Nephron progenitor cell (in vitro differentiated cells): ENCODE data around the gene DEDD.

Source experiments
- DNase-seq: peaks from one replicate; pipeline ENCODE4 v3.0.0; 2021
- H3K27ac Mint-ChIP-seq: 2 replicates; pipeline ENCODE4 v1.8.0; 2021; ENCODE audit warnings: mild to moderate bottlenecking, moderate library complexity, mixed read lengths
- H3K27me3 Mint-ChIP-seq: 2 replicates; pipeline ENCODE4 v1.8.0; 2021; ENCODE audit warnings: mild to moderate bottlenecking, low read depth, mixed read lengths; ENCODE audit not compliant: poor library complexity
- H3K36me3 Mint-ChIP-seq: 2 replicates; pipeline ENCODE4 v1.8.0; 2021; ENCODE audit warnings: low read depth, mixed read lengths
- H3K4me1 Mint-ChIP-seq: 2 replicates; pipeline ENCODE4 v1.8.0; 2021; ENCODE audit warnings: mixed read lengths
- H3K4me3 Mint-ChIP-seq: 2 replicates; pipeline ENCODE4 v1.8.0; 2021; ENCODE audit warnings: mild to moderate bottlenecking, moderate library complexity, mixed read lengths
- H3K9me3 Mint-ChIP-seq: 2 replicates; pipeline ENCODE4 v1.8.0; 2021; ENCODE audit warnings: mild to moderate bottlenecking, moderate library complexity, mixed read lengths
- TF ChIP-seq, protein P1 (sequence below): fragments of 200-600 bp; sonication (generic); IDR thresholded peaks from 2 replicates; pipeline ENCODE4 v1.5.0; 2021; ENCODE audit warnings: antibody characterized with exemption

The DEDD gene

DNA sequence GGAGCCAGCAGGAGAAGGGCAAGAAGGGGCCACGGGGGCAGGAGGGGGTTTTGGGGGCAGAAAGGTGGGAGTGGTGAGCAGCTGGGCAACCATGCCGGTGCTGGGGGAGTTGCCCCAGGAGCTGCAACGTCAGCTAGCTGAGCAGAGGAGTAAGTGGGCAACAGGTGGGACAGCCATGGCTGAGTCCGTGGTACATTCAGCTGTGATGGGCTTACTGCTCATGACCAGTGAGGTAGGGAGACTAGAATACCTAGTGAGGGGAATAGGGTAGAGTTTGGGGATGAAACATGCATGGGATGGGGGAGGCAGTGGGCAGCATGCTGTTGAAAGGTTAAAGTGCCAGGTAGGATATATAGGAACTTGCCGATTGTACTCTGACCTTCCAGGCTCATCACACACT lies 29.2 kb upstream of the DEDD start:
- H3K4me1 Mint-ChIP-seq, result peaks cover 72% of the 10 kb centered on the region
- no peaks in the 10 kb centered on the region for H3K9me3 Mint-ChIP-seq
- H3K27ac Mint-ChIP-seq, result no peak overlapping the region
- peaks cover 53% of the 10 kb centered on the region for H3K36me3 Mint-ChIP-seq
- H3K27me3 Mint-ChIP-seq, result peaks cover 2% of the 10 kb centered on the region
- TF ChIP-seq, protein P1, sequence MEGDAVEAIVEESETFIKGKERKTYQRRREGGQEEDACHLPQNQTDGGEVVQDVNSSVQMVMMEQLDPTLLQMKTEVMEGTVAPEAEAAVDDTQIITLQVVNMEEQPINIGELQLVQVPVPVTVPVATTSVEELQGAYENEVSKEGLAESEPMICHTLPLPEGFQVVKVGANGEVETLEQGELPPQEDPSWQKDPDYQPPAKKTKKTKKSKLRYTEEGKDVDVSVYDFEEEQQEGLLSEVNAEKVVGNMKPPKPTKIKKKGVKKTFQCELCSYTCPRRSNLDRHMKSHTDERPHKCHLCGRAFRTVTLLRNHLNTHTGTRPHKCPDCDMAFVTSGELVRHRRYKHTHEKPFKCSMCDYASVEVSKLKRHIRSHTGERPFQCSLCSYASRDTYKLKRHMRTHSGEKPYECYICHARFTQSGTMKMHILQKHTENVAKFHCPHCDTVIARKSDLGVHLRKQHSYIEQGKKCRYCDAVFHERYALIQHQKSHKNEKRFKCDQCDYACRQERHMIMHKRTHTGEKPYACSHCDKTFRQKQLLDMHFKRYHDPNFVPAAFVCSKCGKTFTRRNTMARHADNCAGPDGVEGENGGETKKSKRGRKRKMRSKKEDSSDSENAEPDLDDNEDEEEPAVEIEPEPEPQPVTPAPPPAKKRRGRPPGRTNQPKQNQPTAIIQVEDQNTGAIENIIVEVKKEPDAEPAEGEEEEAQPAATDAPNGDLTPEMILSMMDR, result no peak
- no peak for DNase-seq
- H3K4me3 Mint-ChIP-seq, result no peak overlapping the region

DNA sequence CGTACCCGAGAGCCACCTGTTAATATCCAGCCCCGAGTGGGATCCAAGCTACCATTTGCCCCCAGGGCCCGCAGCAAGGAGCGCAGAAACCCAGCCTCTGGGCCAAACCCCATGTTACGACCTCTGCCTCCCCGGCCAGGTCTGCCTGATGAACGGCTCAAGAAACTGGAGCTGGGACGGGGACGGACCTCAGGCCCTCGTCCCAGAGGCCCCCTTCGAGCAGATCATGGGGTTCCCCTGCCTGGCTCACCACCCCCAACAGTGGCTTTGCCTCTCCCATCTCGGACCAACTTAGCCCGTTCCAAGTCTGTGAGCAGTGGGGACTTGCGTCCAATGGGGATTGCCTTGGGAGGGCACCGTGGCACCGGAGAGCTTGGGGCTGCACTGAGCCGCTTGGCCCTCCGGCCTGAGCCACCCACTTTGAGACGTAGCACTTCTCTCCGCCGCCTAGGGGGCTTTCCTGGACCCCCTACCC lies 28.2 kb upstream of the DEDD start:
- Mint-ChIP-seq H3K27ac (peak overlapping the region; percentile 73), H3K4me3 (peak overlapping the region; percentile 89), H3K4me1 (peaks cover 69% of the 10 kb centered on the region), H3K9me3 (no peaks in the 10 kb centered on the region), H3K27me3 (peaks cover 2% of the 10 kb centered on the region), H3K36me3 (peaks cover 55% of the 10 kb centered on the region)
- no peak for DNase-seq
- TF ChIP-seq, protein P1, result no peak

DNA sequence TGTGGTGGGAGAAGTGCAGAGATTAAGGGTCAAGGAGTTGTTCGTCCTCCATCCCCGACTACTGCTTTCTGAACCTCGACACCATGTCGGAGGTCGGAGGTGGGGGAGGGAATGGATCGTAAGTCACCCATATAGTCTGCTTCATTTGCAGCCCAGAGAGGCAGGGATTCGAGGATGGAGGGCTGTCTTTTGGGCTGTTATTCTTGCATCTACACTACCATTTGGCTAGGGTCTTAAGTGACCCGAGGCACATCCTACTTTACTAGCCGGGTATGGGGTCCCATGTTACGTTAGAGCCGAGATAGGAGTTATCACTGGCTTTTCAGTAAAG lies 27.4 kb upstream of the DEDD start:
- peaks cover 69% of the 10 kb centered on the region for H3K4me1 Mint-ChIP-seq
- TF ChIP-seq, protein P1, result no peak
- H3K27ac Mint-ChIP-seq, result no peak overlapping the region
- H3K9me3 Mint-ChIP-seq, result no peaks in the 10 kb centered on the region
- peaks cover 60% of the 10 kb centered on the region for H3K36me3 Mint-ChIP-seq
- DNase-seq, result no peak
- peaks cover 2% of the 10 kb centered on the region for H3K27me3 Mint-ChIP-seq
- H3K4me3 Mint-ChIP-seq, result peak overlapping the region; percentile 89

DNA sequence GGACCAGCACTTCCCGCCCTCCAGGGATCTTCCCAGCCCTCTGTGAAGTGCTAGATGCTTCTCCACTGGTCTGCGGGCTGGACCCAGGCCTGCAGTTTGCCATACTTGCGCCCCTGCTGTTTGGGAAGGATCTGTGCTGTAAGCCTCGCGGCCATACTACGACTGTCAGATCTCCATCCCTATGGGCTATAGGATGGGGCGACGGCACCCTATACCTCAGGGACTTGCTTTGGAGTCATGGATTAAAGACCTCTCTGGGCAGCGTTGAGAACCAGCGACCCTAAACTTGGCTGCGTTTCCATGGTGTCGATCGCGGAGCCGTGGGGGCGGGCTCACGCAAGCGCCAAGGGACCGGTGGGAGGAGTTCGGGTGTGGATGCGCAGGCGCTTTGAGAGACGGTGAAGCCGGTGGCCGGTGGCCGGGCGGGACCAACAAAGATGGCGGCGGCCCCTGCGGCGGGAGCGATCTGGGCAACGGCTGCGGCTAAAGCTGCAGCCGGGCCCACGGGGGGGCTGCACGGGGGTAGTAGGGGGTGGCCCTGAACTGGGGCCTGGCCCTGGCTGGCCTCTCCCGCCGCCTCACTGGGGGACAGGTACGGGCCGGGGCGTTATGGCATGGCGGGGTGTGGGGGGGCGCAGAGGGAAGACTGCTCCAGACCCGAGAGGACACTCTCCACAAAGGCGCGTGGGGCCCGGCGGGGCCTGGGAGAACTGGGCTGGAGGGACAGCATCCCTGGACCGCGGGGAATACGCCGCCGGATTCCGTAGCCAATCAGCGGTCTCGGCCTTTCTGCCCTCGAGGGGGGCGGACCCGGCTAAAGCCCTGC lies 26.8 kb upstream of the DEDD start, which contains the start of gene USP21:
Gene USP21 (plus strand): TSS at position 414 of the 826 bp plus-strand sequence. CDS start 1,141 bp downstream, outside the sequence.
- H3K4me1 Mint-ChIP-seq, result peaks cover 70% of the 10 kb centered on the region
- H3K36me3 Mint-ChIP-seq, result peaks cover 58% of the 10 kb centered on the region
- H3K27ac Mint-ChIP-seq, result peak within 1 kb of the TSS; percentile 98
- DNase-seq, result peak; percentile 97
- TF ChIP-seq, protein P1, result no peak
- H3K27me3 Mint-ChIP-seq, result peaks cover 2% of the 10 kb centered on the region
- H3K9me3 Mint-ChIP-seq, result no peaks in the 10 kb centered on the region
- peak within 1 kb of the TSS; percentile 89 for H3K4me3 Mint-ChIP-seq

DNA sequence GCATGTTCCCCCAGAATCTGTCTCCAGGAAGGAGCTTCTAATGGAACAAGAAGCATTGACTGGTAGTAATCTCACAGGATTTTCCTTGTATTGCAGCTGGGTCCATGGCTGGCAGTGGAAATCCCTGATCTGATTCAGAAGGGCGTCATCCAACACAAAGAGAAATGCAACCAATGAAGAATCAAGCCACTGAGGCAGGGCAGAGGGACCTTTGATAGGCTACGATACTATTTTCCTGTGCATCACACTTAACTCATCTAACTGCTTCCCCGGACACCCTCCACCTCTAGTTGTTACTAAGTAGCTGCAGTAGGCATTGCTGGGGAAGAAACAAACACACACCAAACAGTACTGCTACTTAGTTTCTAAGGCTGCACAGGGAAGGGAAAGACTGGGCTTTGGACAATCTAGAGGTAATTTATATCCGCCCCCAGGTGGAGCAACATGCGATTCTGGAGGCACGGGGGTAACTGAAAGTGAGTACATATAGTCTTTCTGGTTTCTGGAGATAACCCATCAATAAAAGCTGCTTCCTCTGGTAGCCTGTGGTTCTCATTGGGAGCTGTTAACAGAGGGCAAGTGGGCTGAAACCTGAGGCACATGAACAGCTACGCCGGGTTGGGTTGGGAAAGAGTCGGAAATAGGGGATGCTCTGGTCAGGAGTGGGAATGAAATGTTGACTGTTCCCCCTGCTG lies 26.0 kb upstream of the DEDD start:
- H3K4me3 Mint-ChIP-seq, result peak overlapping the region; percentile 89
- peak overlapping the region; percentile 98 for H3K27ac Mint-ChIP-seq
- DNase-seq, result no peak
- H3K4me1 Mint-ChIP-seq, result peaks cover 75% of the 10 kb centered on the region
- H3K27me3 Mint-ChIP-seq, result peaks cover 2% of the 10 kb centered on the region
- TF ChIP-seq, protein P1, result no peak
- H3K36me3 Mint-ChIP-seq, result peaks cover 56% of the 10 kb centered on the region
- H3K9me3 Mint-ChIP-seq, result no peaks in the 10 kb centered on the region
